Measurements from ENCODE around the gene SRSF3.

Gene SRSF3

GRCh38 chr6:36631326-36632011 lies 37.3 kb downstream of the SRSF3 start:
- ChIA-PET POLR2A (interaction anchor here (0.8 to 1.5 kb wide), 2 partner anchors 47 kb away, joined by 3 read pairs; partner anchors contain the start of gene CDKN1A), CTCF (interaction anchor here (0.6 to 1.8 kb wide), 6 partner anchors 13 to 151 kb away, joined by 3 to 5 read pairs (median 4); no protein-coding TSS in a partner anchor)
- Histone ChIP-seq H3K4me3 (ENCODE audit: low read depth, low read length) (no peak overlapping the region), H3K9me3 (ENCODE audit: control insufficient read depth, insufficient read depth, low read depth, low read length) (no peaks in the 10 kb centered on the region), H3K36me3 (ENCODE audit: control insufficient read depth in 2 of 2, insufficient read depth in 1 of 2, low read length in 2 of 2) (no peaks in the 10 kb centered on the region), H3K4me1 (ENCODE audit: control insufficient read depth, insufficient read depth, low read length) (0 out of 2 replicates have a peak, but pooled peaks cover 3% of the 10 kb centered on the region), H3K27ac (ENCODE audit: extremely low read depth, low read depth, low read length) (no peak overlapping the region)
- no peak for TF ChIP-seq ZNF202 (tag by site-specific recombination; IDR thresholded peaks at IDR 0.05; ENCODE audit: borderline replicate concordance)
- TF ChIP-seq ZNF341 (tag by site-specific recombination; IDR thresholded peaks at IDR 0.05; ENCODE audit: low read depth): peak; percentile 72

- Histone ChIP-seq H3K27ac (ENCODE audit: extremely low read depth, low read depth, low read length) (no peak overlapping the region; the same call in 1 of the 2 replicates), H3K36me3 (ENCODE audit: control insufficient read depth in 2 of 2, insufficient read depth in 1 of 2, low read length in 2 of 2) (no peaks in the 10 kb centered on the region), H3K4me3 (ENCODE audit: low read depth, low read length) (no peak overlapping the region), H3K4me1 (ENCODE audit: control insufficient read depth, insufficient read depth, low read length) (0 out of 2 replicates have a peak, but pooled peaks cover 3% of the 10 kb centered on the region), H3K9me3 (ENCODE audit: control insufficient read depth, insufficient read depth, low read depth, low read length) (no peaks in the 10 kb centered on the region)
- CTCF ChIA-PET: no interaction called here
- POLR2A ChIA-PET: interaction anchor here (1.0 kb wide), 1 partner anchor 45 kb away, joined by 4 read pairs; the partner anchor contains the start of gene CDKN1A
- TF ChIP-seq ZBTB20 (tag by site-specific recombination; IDR thresholded peaks at IDR 0.05): no peak
- TF ChIP-seq KLF7 (tag by site-specific recombination; IDR thresholded peaks at IDR 0.05; ENCODE audit: borderline replicate concordance): no peak
- TF ChIP-seq ZBTB17 (tag by site-specific recombination; IDR thresholded peaks at IDR 0.05): no peak
- TF ChIP-seq ZNF654 (tag by site-specific recombination; IDR thresholded peaks at IDR 0.05; ENCODE audit: low read depth): no peak
- no peak for TF ChIP-seq ZSCAN30 (tag by site-specific recombination; IDR thresholded peaks at IDR 0.05)
- no peak for TF ChIP-seq ZNF202 (tag by site-specific recombination; IDR thresholded peaks at IDR 0.05; ENCODE audit: borderline replicate concordance)
- no peak for TF ChIP-seq ZNF404 (tag by site-specific recombination; IDR thresholded peaks at IDR 0.05)
- TF ChIP-seq ZNF362 (tag by site-specific recombination; IDR thresholded peaks at IDR 0.05): no peak
- TF ChIP-seq ZNF24 (tag by site-specific recombination; IDR thresholded peaks at IDR 0.05): no peak
- no peak for TF ChIP-seq ZFP37 (tag by site-specific recombination; IDR thresholded peaks at IDR 0.05)
- TF ChIP-seq TRIM28 (IDR thresholded peaks at IDR 0.05; ENCODE audit: borderline replicate concordance, low read length): no peak
- no peak for TF ChIP-seq ZNF555 (tag by site-specific recombination; conservative IDR thresholded peaks at IDR 0.05)
- TF ChIP-seq ZNF521 (tag by site-specific recombination; IDR thresholded peaks at IDR 0.05): no peak
- no peak for TF ChIP-seq KLF16 (tag by site-specific recombination; IDR thresholded peaks at IDR 0.05)
- TF ChIP-seq ZNF112 (tag by site-specific recombination; IDR thresholded peaks at IDR 0.05): no peak
- TF ChIP-seq MEIS1 (CRISPR knock-in tag; IDR thresholded peaks at IDR 0.05; ENCODE audit: borderline replicate concordance): no peak
- no peak for TF ChIP-seq ZNF768 (tag by site-specific recombination; IDR thresholded peaks at IDR 0.05)
- TF ChIP-seq ZNF529 (tag by site-specific recombination; IDR thresholded peaks at IDR 0.05; ENCODE audit: insufficient replicate concordance): no peak
- no peak for TF ChIP-seq FEZF1 (tag by site-specific recombination; IDR thresholded peaks at IDR 0.05)
- no peak for TF ChIP-seq ZBTB6 (tag by site-specific recombination; IDR thresholded peaks at IDR 0.05)
These were observed 39.2 kb downstream of the SRSF3 start for GRCh38 chr6:36633370-36633769.
